NCI-H2107 treated with DMSO at 0.1 percent for 48 hours (cell line): ENCODE results near the gene CNP.
A peak's percentile ranks its signal among the peaks of the same experiment; 100 is the strongest.

Experiments
- DNase-seq: peaks from one replicate; lab custom pipeline; 2025; ENCODE audit not compliant: unreplicated experiment; lab: John Stamatoyannopoulos, UW

The CNP gene

DNA sequence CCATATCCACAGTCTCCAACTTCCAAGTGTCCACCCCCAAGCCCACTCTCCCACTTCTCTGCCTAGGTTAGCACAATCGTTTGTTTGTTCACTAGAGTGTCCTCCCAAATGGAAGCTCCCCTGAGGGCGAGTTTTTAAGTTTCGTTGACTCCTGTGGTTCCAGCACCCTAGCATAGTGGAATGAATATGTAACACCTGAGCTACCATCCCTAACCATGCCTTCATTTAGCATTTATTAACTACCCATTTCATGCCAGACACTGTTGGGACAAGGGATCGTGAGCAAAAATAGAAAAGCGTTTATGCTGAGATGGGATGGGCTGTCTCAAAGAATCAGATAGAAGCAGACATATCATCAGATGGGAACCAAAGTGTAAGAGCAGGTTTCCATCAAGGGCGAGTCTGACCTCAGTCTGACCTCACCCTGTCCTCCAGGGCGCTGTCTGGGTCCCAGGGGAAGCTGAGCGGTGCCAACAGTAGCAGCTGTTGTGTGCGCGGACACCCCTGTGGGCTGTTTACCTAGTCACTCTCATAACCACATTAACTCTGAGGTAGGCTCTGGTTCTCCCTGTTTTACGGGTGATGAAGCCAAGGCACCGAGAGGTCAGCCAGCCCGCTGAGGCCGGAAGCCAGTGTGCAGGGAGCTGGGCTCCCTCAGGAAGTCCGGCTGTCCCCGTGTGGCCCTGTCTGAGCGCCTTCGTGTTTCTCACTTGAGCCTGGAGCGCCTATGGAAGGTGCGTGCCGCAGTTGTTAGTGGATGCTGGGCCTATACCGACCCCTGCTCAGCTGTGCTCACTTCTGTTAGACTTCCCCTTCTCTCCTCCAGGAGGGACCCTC lies 6.2 kb downstream of the CNP start:
- peak; percentile 72 for DNase-seq

DNA sequence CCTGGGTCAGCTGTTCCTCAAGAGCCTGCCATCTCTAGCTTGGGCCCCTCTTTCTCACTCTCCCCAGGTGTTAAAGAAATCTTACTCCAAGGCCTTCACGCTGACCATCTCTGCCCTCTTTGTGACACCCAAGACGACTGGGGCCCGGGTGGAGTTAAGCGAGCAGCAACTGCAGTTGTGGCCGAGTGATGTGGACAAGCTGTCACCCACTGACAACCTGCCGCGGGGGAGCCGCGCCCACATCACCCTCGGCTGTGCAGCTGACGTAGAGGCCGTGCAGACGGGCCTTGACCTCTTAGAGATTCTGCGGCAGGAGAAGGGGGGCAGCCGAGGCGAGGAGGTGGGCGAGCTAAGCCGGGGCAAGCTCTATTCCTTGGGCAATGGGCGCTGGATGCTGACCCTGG lies 6.8 kb downstream of the CNP start:
- no peak for DNase-seq

DNA sequence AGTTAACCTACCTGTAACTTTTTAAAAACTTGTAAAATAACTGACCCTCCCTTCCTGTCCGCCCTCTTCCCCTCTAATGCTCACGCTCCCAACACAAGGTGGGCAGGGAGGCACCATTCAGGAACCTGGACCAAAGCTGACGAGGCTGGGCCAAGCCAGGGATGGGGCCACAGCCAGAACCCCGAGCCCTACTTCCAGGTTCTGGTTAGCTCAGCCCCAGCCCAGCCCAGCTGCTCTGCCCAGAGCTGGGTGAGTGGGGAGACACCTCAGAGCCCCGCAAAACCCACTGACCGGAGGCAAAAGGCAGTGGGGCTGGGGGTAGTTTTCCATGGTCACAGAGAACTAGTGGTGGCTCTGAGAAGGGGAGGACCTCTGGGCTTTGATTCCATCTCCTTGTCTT lies 7.4 kb downstream of the CNP start:
- DNase-seq: no peak

DNA sequence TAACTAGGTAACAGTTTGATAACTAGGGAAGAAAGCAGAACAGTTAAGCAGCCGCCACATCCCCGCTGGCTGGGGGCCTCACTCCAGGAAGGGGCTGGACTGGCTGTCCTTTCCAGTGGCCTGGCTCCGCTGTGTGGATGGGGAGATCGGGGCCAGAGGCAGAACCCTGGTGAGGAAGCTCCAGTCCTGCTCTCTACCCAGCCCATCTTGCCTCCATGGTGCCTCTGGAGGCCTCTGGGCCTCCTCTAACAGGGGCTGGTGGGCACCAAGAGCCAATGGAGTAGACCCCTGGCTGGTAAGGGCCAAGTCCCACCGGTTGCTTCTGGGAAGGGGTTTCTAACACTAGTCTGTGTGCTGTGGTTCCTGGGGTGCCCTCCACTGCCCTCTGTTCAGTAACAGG lies 8.1 kb downstream of the CNP start:
- DNase-seq: no peak

DNA sequence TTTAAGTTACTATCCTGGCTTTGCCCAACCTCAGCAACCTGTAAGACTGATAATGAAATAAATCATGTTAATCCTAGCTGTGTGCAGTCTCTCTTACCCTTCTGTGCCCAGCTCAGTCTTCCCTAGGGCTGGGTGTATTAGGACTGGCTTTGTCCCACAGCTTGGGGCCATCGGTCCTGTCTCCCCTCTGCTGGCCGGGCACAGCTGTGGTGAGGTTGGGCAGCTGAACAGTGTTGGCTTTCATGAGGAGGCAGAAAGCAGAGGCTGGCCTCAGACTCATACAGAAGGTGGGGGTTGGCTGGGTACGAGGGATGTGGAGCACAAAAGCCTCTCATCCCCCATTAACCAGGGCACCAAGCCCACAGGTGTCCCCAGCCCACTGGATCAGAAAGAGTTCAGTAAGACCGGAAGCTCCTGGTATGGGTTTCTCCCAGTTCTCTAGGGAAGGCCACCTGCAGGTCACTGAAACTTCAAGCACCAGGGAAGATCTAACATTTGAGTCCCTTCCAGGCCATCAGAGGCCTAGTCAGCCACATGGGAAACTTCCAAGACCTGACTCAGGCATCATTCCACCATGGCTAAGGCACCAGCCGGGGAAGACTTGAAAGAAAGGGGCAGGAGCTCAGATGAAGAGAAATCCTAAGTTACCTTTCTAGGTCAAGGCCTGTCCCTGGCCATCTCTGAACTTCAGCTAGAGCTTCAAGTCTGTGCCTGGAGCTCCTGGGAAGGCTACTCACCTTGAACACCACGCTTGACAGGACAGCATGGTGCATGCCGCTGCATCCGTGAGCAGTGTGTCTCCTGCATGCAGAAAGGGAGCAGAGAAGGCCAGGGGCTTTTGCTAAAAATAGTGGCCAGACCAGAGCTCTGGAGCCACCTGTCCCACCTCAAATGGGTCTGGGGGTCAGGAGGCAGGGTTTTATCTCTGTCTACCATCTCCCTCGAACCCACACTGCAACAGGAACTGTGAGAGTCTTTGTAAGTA lies 8.8 kb downstream of the CNP start:
- DNase-seq: no peak

DNA sequence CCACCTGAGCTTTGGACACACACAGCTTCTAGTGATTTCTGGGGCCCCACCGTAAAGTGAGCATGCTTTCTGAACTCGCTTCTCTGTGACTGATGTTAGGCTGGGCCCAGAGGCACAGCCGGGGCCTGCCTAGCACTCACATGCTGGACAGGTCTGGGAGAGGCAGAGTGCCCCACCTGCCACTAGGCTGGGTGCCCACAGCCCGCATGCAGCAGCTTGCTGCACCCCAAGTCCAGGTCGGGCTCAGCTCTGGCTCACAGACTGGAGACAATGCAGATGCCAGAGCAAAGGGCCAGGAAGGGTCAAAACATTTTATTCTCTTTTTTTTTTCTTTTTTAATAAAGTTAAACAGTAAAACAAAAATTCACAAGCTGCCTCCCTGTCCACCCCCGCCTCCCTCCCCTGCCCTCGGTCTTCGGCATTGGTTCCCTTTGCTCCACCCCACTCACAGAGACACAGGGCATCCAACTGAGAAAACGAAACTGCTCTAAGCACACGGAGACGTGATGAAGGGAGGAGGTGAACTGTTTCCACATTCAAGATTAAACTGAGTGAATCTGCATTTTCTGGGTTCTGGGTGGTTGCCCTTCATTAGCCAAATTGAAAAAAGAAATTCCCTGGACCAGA lies 9.7 kb downstream of the CNP start:
- no peak for DNase-seq

DNA sequence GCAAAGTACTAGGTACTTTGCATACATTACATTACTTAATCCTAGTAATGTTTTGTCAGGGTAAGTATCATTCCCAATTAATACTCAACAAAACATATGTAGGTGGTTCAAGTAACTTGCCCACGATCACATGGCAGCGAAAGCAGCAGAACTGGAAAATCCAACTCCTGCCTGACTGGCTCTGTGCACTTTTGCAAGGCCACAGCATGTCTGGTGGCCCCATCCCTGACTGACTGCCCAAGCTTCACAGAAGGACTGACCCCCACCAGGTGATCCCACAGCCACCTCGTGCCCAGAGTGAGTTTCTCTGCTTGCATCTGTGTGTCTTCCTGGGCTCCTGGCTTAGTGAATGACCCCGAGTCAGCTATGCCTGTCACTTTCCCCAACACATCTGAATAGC lies 11.4 kb downstream of the CNP start:
- DNase-seq: no peak

DNA sequence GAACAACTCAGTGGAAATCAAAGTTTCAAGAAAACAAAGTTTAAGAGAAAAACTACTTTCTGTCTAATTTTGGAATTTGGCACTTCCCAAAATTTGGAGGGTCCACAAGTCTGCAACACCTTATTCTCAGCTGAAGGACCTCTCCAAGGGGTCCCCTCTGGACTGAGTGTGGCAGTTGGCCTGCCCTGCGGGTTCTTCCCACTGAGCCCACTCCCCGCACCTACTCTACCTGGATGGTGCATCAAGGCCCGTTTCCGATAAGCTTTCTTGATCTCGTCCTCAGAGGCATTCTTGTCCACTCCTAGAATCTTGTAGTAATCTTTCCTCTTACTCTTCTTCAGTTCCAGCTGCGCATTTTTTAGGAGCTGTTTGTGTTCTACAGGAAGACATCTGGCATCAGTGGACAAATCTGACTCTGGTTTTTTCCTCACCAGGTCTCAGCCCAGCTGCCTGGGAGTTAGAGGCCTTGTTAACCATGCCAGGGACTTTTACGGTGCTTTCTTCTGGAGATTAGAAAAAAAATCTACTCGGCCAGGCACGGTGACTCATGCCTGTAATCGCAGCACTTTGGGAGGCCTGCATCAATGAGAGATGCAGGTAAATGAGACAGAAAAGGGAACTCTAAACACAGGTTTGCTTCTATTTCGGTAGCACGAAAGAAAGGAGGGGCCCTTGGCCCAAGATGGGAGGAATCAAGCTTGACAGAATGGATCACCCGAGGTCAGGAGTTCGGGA lies 15.6 kb downstream of the CNP start:
- no peak for DNase-seq

DNA sequence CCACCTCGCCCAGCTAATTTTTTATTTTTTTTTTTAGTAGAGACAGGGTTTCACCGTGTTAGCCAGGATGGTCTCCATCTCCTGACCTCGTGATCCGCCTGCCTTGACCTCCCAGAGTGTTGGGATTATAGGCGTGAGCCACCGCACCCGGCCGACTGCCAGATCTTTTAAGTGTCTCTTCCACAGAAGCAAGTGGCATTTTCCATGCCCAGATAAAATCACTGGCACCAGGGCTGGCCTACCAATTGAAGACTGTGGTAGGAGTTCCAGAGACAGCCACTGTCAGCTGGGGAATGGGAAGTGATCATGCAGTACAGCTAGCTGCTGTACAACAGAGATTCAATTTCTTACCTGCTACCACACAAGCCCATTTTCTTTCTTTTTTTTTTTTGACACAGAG lies 17.9 kb downstream of the CNP start:
- DNase-seq: no peak

DNA sequence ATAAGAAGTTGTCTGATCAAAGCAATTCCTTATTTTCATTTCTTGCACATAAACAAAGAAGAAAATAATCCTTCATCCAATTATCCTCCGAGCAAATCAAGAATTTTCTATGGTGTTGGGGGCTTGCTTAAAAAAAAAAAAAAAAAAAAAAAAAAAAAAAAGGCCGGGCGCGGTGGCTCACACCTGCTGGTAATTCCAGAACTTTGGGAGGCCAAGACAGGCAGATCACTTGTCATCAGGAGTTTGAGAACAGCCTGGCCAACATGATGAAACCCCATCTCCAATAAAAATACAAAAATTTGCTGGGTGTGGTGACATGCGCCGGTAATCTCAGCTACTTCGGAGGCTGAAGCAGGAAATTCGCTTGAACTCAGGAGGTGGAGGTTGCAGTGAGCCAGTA lies 19.3 kb downstream of the CNP start:
- DNase-seq: no peak

DNA sequence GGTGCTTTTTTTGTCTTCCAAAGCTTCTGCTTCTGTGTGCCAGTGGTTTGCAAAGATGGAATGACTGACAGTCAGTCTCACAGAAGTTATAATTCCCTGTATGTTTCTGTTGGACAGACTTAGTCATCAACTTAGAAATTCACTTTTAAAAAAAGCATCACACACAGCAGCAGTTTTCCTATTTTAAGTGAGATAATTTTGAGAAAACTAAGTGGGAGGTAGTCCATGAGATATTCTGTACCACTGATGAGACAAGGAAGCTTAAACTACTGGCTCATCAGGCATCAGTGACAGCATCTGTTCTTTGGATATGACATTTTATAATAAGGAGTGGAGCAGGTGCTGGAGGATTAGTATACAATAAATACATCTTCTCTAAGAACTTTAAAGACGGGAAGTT lies 20.0 kb downstream of the CNP start:
- no peak for DNase-seq

DNA sequence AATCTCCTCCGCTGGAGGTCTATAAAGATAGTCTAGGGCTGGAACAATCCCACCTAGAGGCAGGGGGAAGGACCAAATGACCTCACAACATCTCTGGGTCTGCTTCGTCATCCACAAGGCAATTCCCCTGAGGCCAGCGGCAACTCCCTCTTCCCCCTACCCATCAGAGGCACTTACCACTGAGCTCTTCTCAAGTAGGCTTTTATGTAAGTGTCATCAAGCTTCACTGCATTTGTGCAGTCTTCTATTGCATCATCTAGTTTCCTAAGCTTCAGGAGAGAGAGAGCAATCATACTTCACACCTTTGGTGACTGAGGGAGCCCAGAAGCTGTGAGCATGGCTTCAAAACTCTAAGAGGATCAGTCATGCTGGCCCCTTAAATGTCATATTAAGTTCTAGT lies 21.0 kb downstream of the CNP start:
- peak; percentile 23 for DNase-seq

DNA sequence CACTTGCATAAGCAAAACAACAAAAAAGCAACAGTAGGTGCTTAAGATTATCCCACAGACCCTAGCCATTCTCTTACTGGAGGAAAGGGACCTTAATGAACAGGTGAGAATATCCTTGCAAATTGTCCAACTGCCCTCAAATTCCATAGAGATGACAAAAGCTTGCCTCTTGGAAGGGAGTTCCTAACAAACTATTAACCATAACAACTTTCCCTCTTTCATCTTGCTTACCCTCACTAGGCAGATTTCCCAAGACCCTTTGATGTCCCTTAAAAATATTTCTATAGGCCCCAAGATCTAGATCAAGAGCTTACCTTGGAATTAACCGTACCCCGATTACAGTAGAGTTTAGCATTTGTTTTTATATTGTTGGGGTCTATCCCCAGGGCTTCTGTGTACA lies 21.8 kb downstream of the CNP start:
- no peak for DNase-seq

DNA sequence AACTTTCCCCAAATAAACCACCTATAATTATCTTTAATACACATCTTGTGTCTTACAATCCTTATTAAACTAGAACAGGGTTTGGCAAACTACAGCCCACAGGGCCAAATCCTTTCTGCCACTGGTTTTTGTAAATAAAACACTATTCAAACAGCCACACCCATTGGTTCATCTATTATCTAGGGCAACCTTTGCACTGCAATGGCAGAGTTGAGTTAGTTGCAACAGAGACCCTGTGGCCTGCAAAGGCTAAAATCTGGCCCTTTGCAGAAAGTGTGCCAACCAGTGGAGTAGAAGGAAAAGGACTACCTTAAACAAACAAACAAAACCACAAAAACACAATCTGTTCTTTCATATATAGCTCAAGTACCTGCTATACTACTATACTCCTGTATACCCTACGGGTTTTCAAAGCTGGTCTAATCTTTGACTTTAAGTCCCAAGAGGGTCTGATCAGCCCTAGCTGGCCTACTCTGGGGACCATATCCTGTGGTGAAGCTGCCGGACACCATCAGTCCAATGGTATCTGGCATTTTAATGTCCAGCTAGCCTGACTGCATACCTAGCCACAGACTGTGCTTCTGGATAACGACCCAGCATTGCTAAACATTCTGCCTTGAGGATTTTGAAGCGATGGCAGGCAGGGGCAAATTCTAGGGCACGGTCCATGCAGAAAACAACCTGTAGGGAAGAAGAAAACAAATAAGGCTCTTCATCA lies 23.3 kb downstream of the CNP start:
- DNase-seq: no peak

DNA sequence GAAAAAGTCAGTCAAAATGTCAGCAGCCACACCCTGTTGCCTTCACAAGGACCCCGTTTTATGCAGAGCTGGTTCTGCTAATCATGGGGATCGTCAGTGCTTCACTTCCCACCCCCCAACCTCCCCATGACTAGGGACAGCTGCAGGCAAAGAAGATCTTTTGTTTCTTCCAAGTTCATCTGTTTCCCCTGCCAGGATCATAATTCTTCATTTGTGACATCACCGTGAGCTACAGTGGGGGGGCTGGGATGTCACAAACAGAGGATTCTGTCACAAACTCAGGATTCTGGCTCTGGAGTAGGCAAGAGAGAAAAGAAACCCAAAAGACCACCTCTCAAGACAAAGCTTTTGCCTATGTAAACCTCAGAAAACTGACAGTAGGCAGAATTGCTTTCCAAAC lies 26.0 kb downstream of the CNP start:
- DNase-seq: no peak

DNA sequence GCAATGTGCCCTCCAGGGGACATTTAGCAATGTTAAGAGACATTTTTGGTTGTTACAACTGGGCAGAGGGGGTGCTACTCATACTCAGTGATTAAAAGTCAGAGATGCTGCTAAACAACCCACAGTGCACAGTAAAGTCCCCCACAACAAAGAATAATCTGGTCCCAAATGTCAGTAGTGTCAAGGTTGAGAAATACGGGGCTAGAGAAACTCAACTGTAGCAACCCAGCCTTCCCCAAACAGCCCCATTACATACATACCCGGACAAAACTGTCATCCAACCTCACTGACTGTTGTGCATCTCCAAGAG lies 30.2 kb downstream of the CNP start:
- DNase-seq: no peak

DNA sequence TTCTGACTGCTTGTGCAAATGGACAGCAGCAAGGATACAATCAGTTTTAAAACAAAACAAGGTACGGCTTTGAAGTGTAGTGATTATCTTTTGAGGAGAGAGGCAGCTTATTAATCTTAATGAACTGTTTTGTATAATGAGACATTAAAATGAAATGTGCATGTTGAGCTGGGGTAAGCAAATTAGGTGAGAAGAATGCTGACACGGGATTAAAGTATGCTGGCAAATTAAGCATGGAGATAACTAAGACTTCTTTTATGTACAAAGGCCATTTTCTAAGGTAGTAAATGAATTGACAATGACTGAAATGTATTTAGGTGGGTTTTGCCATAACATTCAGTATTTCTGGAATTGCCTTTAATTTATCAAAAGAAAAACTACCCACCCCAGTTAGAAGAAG lies 31.9 kb downstream of the CNP start:
- no peak for DNase-seq

DNA sequence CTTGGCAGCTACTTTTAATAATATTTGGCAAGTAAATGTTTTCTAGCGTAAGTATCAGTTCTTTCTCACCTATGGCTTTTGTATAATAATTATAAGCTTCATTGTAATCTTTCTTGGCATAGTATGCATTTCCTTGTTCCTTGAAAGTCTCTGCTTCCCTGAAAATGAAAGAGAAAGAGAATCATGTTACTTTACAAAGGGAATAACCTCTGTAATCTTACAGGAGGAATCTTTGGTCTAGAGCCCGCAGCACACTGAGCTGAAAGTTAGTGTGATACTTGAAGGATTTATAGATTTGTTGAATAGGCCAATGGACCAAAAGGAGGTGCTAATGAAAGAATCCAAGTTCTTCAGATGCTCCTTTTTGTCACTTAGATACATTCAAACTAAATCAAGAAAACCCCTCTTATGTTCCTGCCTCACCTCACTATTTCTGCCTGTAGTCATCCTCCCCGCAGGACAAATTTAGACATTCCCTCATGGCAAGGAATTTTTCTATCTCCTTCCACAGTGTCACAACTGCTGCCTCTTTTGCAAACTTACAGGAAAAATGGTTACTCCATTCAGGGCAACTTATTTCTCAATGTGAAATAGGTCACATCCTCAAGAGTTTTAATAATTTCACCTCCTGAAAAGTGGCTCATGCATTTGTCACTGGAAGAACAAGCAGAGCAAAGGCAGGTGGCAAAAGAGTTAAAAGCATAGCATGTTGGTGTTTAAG lies 34.0 kb downstream of the CNP start:
- no peak for DNase-seq

DNA sequence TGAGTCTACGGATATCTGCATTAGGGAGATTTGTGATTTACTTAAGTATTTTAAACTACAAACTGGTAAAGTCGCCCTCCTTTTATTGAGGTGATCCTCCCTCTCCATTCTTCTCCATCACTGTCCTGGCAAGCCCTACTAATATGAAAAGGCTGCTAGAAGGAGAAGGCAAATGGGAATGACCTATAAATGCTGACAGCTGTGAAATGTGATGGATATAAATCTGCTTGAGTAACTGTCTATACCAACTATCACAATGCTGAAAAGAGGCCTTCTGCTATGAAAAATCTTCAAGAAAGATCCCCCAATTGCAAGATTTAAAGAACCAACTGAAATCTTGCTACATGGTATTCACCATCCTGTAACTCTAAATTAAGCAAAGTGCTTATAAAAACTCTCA lies 35.1 kb downstream of the CNP start:
- DNase-seq: no peak
